ENCODE measurements around the gene PLCL2. TPM values are rescaled to one million over a fixed set of nuclear protein-coding genes. Genes with fewer than 3 reads are reported as not detected.

The PLCL2 gene
- total RNA-seq, result 0.08 and 1.1 TPM in 2 replicates

GRCh38 chr3:16884748-16885592 lies at the start of gene PLCL2:
TSS of gene PLCL2 (plus strand) at chr3:16884955. CDS start at chr3:16885040, 85 bp downstream.

